Measurements from ENCODE around the gene NUP214.

GRCh38 chr9:131101207-131101964 lies 24.0 kb upstream of the NUP214 start:
- TF ChIP-seq CTCF (IDR thresholded peaks at IDR 0.05) (no peak), TCF12 (IDR thresholded peaks at IDR 0.05) (no peak), RFX5 (IDR thresholded peaks at IDR 0.05; ENCODE audit: low read length) (no peak), YY1 (IDR thresholded peaks at IDR 0.05; ENCODE audit: low read depth) (no peak), GATA2 (CRISPR knock-in tag; IDR thresholded peaks at IDR 0.05) (no peak), POLR2AphosphoS5 (IDR thresholded peaks at IDR 0.05; ENCODE audit: low read depth, low read length) (no peak), MAX (IDR thresholded peaks at IDR 0.05; ENCODE audit: low read depth) (no peak), FOXM1 (IDR thresholded peaks at IDR 0.05; ENCODE audit: low read depth) (no peak), EZH2phosphoT487 (IDR thresholded peaks at IDR 0.05; ENCODE audit: borderline replicate concordance, low read depth) (no peak), REST (IDR thresholded peaks at IDR 0.05; ENCODE audit: low read depth, low read length) (no peak), SMC3 (IDR thresholded peaks at IDR 0.05; ENCODE audit: low read depth, low read length) (no peak), JUND (IDR thresholded peaks at IDR 0.05) (no peak), MXI1 (IDR thresholded peaks at IDR 0.05; ENCODE audit: low read depth, low read length) (no peak), IRF3 (IDR thresholded peaks at IDR 0.05; ENCODE audit: low read depth, low read length) (no peak)

All from SK-N-SH (cell line).